NB4 (cell line): ENCODE measurements around the gene BACH2.

Experiments
- DNase-seq: peaks from one replicate; pipeline ENCODE4 v3.0.0; 2010; ENCODE audit warnings: low read depth
- H3K4me3 ChIP-seq: one replicate; pipeline ENCODE4 v1.5.1; 2011; ENCODE audit warnings: mild to moderate bottlenecking, low read depth, low read length, moderate library complexity
- MYC ChIP-seq: IDR thresholded peaks from 2 replicates; pipeline ENCODE4 v1.6.1; 2011; ENCODE audit warnings: low read depth, low read length
- POLR2A ChIP-seq: IDR thresholded peaks from 2 replicates; pipeline ENCODE4 v1.6.1; 2011; ENCODE audit warnings: mild to moderate bottlenecking; ENCODE audit not compliant: insufficient read length; ENCODE audit errors: extremely low read depth
- TF ChIP-seq, protein P1 (sequence below): IDR thresholded peaks from 2 replicates; pipeline ENCODE4 v1.6.1; 2011; ENCODE audit warnings: low read depth, low read length
- TF ChIP-seq, protein P2 (sequence below): IDR thresholded peaks from one replicate; pipeline ENCODE4 v1.5.1; 2012; ENCODE audit warnings: low read depth, low read length

BACH2 gene

DNA sequence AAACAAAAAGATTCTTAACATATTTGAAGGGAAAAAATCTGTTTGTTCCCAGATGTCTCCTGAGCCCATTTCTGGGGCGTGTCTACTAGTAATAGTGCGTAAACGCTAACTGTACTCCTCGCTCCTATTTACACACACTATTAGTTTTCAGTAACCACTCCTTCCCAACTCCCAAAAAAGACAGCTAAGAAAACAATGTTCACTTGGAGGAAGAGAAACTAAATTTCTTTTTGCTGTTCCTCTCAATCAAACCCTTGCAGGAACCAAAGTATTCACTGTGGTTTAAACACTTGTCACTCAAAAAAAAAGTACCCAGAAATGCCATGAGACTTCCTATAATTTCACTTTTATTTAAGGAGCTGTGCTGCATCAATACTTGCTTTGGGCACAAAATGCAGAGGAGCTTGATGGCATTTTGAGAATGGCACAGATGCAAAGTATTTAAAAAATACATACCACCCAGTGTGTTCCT lies 118.2 kb downstream of the BACH2 start:
- no peak overlapping the region for H3K4me3 ChIP-seq
- TF ChIP-seq, protein P1, sequence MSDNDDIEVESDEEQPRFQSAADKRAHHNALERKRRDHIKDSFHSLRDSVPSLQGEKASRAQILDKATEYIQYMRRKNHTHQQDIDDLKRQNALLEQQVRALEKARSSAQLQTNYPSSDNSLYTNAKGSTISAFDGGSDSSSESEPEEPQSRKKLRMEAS = no peak
- no peak for TF ChIP-seq MYC
- no peak for TF ChIP-seq POLR2A
- TF ChIP-seq, protein P2, sequence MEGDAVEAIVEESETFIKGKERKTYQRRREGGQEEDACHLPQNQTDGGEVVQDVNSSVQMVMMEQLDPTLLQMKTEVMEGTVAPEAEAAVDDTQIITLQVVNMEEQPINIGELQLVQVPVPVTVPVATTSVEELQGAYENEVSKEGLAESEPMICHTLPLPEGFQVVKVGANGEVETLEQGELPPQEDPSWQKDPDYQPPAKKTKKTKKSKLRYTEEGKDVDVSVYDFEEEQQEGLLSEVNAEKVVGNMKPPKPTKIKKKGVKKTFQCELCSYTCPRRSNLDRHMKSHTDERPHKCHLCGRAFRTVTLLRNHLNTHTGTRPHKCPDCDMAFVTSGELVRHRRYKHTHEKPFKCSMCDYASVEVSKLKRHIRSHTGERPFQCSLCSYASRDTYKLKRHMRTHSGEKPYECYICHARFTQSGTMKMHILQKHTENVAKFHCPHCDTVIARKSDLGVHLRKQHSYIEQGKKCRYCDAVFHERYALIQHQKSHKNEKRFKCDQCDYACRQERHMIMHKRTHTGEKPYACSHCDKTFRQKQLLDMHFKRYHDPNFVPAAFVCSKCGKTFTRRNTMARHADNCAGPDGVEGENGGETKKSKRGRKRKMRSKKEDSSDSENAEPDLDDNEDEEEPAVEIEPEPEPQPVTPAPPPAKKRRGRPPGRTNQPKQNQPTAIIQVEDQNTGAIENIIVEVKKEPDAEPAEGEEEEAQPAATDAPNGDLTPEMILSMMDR = no peak
- no peak for DNase-seq

DNA sequence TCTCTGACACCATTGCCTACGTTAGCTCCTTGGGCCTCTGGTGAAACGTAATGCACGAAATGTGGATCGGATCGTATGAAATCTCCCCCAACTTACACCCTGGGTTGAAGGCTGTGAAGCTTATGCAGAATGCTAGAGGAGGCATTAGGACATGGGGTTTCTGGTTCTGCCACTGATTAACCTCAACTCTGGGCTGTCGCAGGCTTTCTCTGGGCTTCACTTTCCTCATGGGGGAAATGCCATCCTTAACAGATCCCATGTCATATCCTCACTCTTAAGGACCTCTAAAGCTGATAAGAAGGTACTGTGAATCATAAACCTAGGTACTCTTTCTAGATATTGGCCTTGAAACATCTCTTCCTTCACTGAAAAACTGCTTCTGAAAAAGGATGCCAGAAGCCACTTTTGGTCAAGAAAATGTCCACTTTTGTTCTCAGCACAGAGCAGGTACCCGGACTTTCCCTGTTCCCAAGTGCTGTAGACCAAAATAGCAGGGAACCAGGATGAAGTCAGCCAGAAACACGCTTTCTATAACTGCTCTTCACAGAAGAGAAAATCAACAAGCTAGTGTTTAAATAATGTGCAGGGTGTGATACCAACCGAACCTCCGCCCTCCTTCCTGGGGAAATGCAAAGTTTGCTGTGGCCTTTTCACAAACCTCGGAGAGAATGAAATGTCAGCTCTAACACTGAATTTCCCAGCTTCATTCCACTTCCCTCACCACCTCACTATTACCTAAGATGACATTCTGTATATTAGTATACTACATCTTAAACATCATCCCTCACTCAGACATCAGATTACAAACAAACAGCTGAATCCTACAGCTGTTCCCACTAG lies 118.9 kb downstream of the BACH2 start:
- H3K4me3 ChIP-seq = no peak overlapping the region
- no peak for DNase-seq
- no peak for TF ChIP-seq MYC
- TF ChIP-seq POLR2A = no peak
- TF ChIP-seq, protein P2 = no peak
- TF ChIP-seq, protein P1 = no peak

DNA sequence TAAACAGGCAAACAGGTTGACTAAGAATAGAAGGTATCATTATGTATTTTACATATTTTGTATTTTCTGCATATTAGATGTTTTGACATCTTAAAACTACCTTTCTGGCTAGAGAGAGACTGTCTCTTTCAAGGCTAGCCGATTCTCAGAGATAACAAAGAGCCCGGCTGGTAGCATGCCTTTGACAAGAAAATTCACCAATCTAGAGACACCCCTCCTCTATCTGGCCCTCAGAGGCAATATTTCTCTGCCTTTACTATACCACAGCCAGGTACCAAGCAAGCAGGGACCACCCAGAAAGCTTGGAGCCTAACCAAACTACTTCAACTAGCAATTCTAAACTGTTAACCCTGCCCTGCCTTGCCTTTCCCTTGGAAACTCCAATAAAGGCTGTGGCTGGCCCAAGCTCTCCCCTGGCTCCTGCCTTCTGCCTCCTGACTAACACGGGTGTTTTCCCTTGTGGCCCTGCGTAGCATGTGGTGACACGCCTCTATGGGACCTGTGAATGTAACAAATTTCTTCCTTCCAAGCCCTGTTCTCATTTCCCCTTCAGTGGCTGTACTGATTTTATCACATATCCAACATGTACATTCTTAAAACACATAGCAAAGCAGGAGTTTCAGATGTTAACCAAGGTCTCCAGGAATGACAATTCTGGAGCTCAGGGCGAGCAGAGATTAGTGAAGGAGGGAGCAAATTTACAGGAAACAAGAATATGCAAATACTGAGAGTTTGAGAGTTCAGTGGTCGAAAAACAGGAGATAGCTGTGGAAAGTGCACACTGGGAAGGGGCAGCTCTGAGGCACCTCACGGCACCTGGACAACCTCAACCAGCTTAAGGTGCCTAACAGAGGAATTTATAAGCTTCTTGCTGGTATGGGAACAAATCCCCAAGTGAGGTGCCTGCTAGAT lies 120.8 kb downstream of the BACH2 start:
- H3K4me3 ChIP-seq = no peak overlapping the region
- TF ChIP-seq, protein P2 = no peak
- TF ChIP-seq, protein P1 = no peak
- TF ChIP-seq MYC (no peak), POLR2A (no peak)
- DNase-seq = no peak

DNA sequence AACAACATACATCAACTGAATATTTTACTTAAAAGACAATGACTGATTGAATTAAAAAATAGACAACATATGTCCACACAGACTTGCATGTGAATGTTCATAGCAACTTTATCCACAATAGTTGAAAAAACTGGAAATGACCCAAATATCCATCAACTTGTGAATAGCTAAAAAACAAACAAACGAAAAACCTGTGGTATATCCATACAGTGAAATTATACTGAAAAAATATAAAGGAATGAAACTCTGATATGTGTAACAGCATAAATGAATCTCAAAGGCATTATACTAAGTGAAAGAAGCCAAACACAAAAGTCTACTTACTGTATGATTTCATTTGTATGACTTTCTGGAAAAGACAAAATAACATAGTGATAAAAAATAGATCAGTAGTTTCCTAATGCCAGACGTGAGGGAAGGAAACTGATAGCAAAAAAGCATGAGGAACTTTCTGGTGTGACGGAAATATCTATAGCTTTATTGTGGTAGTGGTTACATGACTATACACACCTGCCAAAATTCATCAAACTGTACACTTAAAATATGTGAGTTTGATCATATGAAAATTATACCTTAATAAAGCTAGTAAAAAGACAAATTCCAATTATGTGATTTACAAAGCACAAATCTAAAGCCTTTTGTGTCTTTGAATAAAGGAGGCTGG lies 123.2 kb downstream of the BACH2 start:
- no peak for DNase-seq
- TF ChIP-seq, protein P2 = no peak
- TF ChIP-seq, protein P1 = no peak
- TF ChIP-seq POLR2A (no peak), MYC (no peak)
- no peak overlapping the region for H3K4me3 ChIP-seq

DNA sequence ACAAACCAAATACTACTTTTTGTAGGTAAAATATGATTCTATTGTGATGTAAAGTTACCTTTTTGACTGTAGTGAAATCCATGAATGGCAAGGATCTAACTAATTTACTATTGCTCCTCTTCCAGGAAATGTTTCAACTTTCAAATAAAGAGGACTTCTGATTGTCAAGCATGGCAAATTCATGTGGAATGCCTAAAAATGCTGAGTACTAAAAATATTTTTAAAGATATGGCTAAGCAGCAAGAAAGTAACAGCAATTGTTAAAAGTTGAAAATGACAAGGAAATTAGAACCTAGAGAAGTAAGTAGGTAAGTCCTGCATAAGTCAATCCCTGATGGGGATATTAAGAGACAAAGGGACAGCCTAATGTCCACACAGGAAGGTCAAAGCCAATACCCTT lies 126.0 kb downstream of the BACH2 start:
- no peak overlapping the region for H3K4me3 ChIP-seq
- no peak for TF ChIP-seq MYC
- DNase-seq = no peak

DNA sequence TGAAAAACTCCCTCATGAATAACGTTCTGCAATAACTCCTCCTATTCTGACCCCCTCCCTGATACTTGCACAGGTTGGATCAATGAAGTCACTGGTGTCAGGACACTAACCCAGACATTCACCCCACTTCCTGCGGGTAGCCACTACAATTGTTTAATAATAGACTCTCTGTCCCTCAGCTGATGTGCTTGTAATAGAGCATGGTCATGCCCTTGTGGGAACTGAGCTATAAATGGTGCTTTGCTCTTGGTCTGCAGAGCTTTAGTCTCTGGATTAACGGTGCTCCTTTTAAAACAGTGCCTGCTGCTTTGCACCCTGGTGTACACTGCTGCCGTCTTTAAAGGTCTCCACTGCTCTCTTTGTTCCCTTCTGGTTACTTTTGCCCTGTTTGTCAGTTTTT lies 127.3 kb downstream of the BACH2 start:
- TF ChIP-seq, protein P1 = no peak
- no peak for TF ChIP-seq POLR2A
- TF ChIP-seq MYC = no peak
- TF ChIP-seq, protein P2 = no peak
- H3K4me3 ChIP-seq = no peak overlapping the region
- DNase-seq = no peak
